GM23338 (cell line): ENCODE results near the gene TAS2R1. TPM values are rescaled to one million over a fixed set of nuclear protein-coding genes. Genes with fewer than 3 reads are reported as not detected.

ENCODE experiments used
- ATAC-seq: fragments of 200-7000 bp; cut with Tn5 transposase; 3 replicates; pipeline ENCODE4 v1.9.1; 2020
- DNase-seq: peaks from one replicate; pipeline ENCODE4 v3.0.0-alpha.2; 2015; ENCODE audit warnings: low spot score
- H2AFZ ChIP-seq: fragments of 200-600 bp; sonication (generic); 2 replicates; pipeline ENCODE4 v1.8.0; 2016; ENCODE audit warnings: antibody characterized with exemption, mild to moderate bottlenecking, moderate library complexity
- H3F3A ChIP-seq: fragments of 200-600 bp; sonication (generic); replicated peaks from 2 replicates; pipeline ENCODE4 v1.8.0; 2017; ENCODE audit warnings: antibody characterized with exemption, mixed run types, low read depth
- H3K27ac ChIP-seq: fragments of 200-600 bp; sonication (generic); 2 replicates; pipeline ENCODE4 v1.6.1; 2016; ENCODE audit warnings: low read depth
- H3K27me3 ChIP-seq: fragments of 200-600 bp; sonication (generic); 2 replicates; pipeline ENCODE4 v1.8.0; 2016; ENCODE audit warnings: mild to moderate bottlenecking, mixed run types, moderate library complexity; ENCODE audit not compliant: insufficient read depth
- H3K36me3 ChIP-seq: fragments of 200-600 bp; sonication (generic); 2 replicates; pipeline ENCODE4 v1.8.0; 2016; ENCODE audit warnings: mild to moderate bottlenecking; ENCODE audit not compliant: insufficient read depth
- H3K4me1 ChIP-seq: fragments of 200-600 bp; sonication (generic); 2 replicates; pipeline ENCODE4 v1.8.0; 2016; ENCODE audit warnings: mild to moderate bottlenecking, moderate library complexity; ENCODE audit not compliant: insufficient read depth
- H3K4me2 ChIP-seq: fragments of 200-600 bp; sonication (generic); 2 replicates; pipeline ENCODE4 v1.7.1; 2017; ENCODE audit warnings: mixed run types
- H3K4me3 ChIP-seq: fragments of 200-600 bp; sonication (generic); 2 replicates; pipeline ENCODE4 v1.6.1; 2016; ENCODE audit warnings: mixed run types
- H3K79me2 ChIP-seq: fragments of 200-600 bp; sonication (generic); replicated peaks from 2 replicates; pipeline ENCODE4 v1.8.0; 2017; ENCODE audit warnings: mild to moderate bottlenecking; ENCODE audit not compliant: insufficient read depth
- H3K9me2 ChIP-seq: fragments of 200-600 bp; sonication (generic); 2 replicates; pipeline ENCODE4 v1.8.0; 2017; ENCODE audit not compliant: insufficient read depth
- H4K20me1 ChIP-seq: fragments of 200-600 bp; sonication (generic); replicated peaks from 2 replicates; pipeline ENCODE4 v1.8.0; 2017; ENCODE audit warnings: mild to moderate bottlenecking; ENCODE audit not compliant: insufficient read depth
- H3K27ac Mint-ChIP-seq: 2 replicates; pipeline ENCODE4 v1.8.0; 2020; ENCODE audit warnings: inconsistent platforms, mild to moderate bottlenecking, moderate library complexity, mixed read lengths
- H3K27me3 Mint-ChIP-seq: 3 replicates; pipeline ENCODE4 v1.8.0; 2022; ENCODE audit warnings: low read depth, mild to moderate bottlenecking, moderate library complexity, mixed read lengths, inconsistent platforms; ENCODE audit not compliant: insufficient read depth, poor library complexity
- H3K36me3 Mint-ChIP-seq: 3 replicates; pipeline ENCODE4 v1.8.0; 2021; ENCODE audit warnings: low read depth, mild to moderate bottlenecking, inconsistent platforms, moderate library complexity, mixed read lengths
- H3K4me1 Mint-ChIP-seq: 3 replicates; pipeline ENCODE4 v1.8.0; 2020; ENCODE audit warnings: mild to moderate bottlenecking, inconsistent platforms, mixed read lengths
- H3K4me3 Mint-ChIP-seq: 3 replicates; pipeline ENCODE4 v1.8.0; 2021; ENCODE audit warnings: moderate library complexity, mild to moderate bottlenecking, inconsistent platforms, mixed read lengths
- H3K9me3 Mint-ChIP-seq: 3 replicates; pipeline ENCODE4 v1.8.0; 2020; ENCODE audit warnings: moderate library complexity, mild to moderate bottlenecking, inconsistent platforms, mixed read lengths
- CREB1 ChIP-seq: fragments of 250-450 bp; sonication (Bioruptor Pico); IDR thresholded peaks from 2 replicates; pipeline ENCODE4 v1.5.0; 2020; ENCODE audit warnings: low read depth, mild to moderate bottlenecking, moderate library complexity
- EZH2phosphoT487 ChIP-seq: fragments of 200-600 bp; sonication (generic); IDR thresholded peaks from one replicate; pipeline ENCODE4 v1.8.1; 2018; ENCODE audit warnings: antibody characterized with exemption; ENCODE audit not compliant: unreplicated experiment
- NANOG ChIP-seq: IDR thresholded peaks from 2 replicates; pipeline ENCODE4 v1.6.1; 2016; ENCODE audit warnings: antibody characterized with exemption, borderline replicate concordance
- POLR2AphosphoS5 ChIP-seq: IDR thresholded peaks from 2 replicates; pipeline ENCODE4 v1.6.1; 2016; ENCODE audit warnings: antibody characterized with exemption, low read depth
- STAT1 ChIP-seq: IDR thresholded peaks from one replicate; pipeline ENCODE4 v1.6.1; 2016; ENCODE audit warnings: antibody characterized with exemption; ENCODE audit not compliant: unreplicated experiment
- ZNF114 ChIP-seq: fragments of 250-450 bp; sonication (Bioruptor Pico); IDR thresholded peaks from 2 replicates; pipeline ENCODE4 v1.5.0; 2020; ENCODE audit warnings: mild to moderate bottlenecking, moderate library complexity
- ZNF331 ChIP-seq: fragments of 250-450 bp; sonication (Bioruptor Pico); IDR thresholded peaks from 2 replicates; pipeline ENCODE4 v1.5.0; 2020; ENCODE audit warnings: low read depth, mild to moderate bottlenecking, moderate library complexity
- ZNF462 ChIP-seq: fragments of 250-450 bp; sonication (Bioruptor Pico); IDR thresholded peaks from 2 replicates; pipeline ENCODE4 v1.5.0; 2020; ENCODE audit warnings: mild to moderate bottlenecking, moderate library complexity
- polyA plus RNA-seq: library from polyadenylated mRNA; unstranded; fragments of >200 nt; fragmentation: Nextera tagmentation; extraction: Ambion mirVana; gene quantifications from 2 replicates; pipeline ENCODE4 v1.2.1, GENCODE V29; 2016
- total RNA-seq: library from RNA; depleted of rRNA; stranded (reverse); fragments of >200 nt; shearing (Covaris generic); gene quantifications from 2 replicates; pipeline ENCODE4 v1.2.3, GENCODE V29; 2014
- TF ChIP-seq, protein P1 (sequence below), 2 experiments: fragments of 200-600 bp in 1 of 2; sonication (generic) in 1 of 2; conservative IDR thresholded peaks; 2 replicates each; pipeline versions ENCODE4 v1.5.1 to v1.6.1; 2016 to 2017; ENCODE audit warnings: antibody characterized with exemption in 2 of 2, low read depth in 2 of 2, mild to moderate bottlenecking in 2 of 2, moderate library complexity in 1 of 2

The TAS2R1 gene
- total and polyA plus RNA-seq, 2 experiments from 2014 or later, result 0.19 TPM; not detected in 1

DNA sequence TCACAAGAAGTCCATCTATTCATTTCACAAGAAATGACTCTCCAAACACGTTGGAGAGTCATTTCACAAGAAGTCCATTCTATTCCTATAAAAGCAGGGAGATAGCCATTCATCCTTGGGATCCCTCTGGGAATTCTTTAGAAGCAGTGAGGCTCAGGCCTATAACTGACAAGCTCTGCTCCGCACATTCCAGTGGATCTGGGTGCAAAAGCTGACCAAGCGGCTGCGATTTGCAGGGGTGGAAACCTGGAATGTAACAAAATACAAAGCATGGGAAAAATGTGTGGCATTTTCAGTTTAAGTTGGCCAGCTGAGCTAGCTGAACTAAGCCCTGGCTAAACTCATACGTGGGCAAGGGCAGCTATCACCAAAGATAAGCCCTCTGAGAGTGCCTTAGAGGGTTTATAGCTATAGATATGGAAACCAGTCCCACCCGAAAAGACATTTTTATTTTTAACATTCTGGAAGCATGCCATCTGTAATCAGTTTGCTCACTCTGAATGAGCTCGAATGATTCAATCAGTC lies 8.7 kb downstream of the TAS2R1 start:
- Histone ChIP-seq H3K4me2 (no peak overlapping the region), H3K27me3 (no peaks in the 10 kb centered on the region), H3K4me3 (no peak overlapping the region), H3F3A (no peaks in the 10 kb centered on the region), H3K36me3 (no peaks in the 10 kb centered on the region), H3K4me1 (no peaks in the 10 kb centered on the region; the same call in 1 of the 2 replicates), H2AFZ (peak overlapping the region; percentile 20; the same call in 1 of the 2 replicates), H3K79me2 (no peaks in the 10 kb centered on the region), H3K27ac (no peak overlapping the region), H3K9me2 (no peaks in the 10 kb centered on the region), H4K20me1 (no peaks in the 10 kb centered on the region)
- Mint-ChIP-seq H3K27ac (no peak overlapping the region), H3K27me3 (peaks cover 4% of the 10 kb centered on the region), H3K4me1 (peaks cover 5% of the 10 kb centered on the region), H3K4me3 (no peak overlapping the region), H3K36me3 (no peaks in the 10 kb centered on the region), H3K9me3 (no peaks in the 10 kb centered on the region)
- no peak for ATAC-seq
- TF ChIP-seq STAT1, result no peak
- TF ChIP-seq POLR2AphosphoS5, result no peak
- peak; percentile 18 for DNase-seq

GRCh38 chr5:9619331-9620092 lies 10.6 kb downstream of the TAS2R1 start:
- Mint-ChIP-seq H3K27me3 (peaks cover 4% of the 10 kb centered on the region), H3K36me3 (0 out of 3 replicates have a peak, but pooled peaks cover 2% of the 10 kb centered on the region), H3K9me3 (no peaks in the 10 kb centered on the region), H3K4me3 (no peak overlapping the region), H3K27ac (no peak overlapping the region), H3K4me1 (peaks cover 5% of the 10 kb centered on the region)
- H3K36me3 ChIP-seq, result no peaks in the 10 kb centered on the region
- no peak overlapping the region for H2AFZ ChIP-seq
- no peak for DNase-seq
- H4K20me1 ChIP-seq, result no peaks in the 10 kb centered on the region
- H3F3A ChIP-seq, result no peaks in the 10 kb centered on the region
- H3K27ac ChIP-seq, result no peak overlapping the region
- H3K4me3 ChIP-seq, result no peak overlapping the region
- H3K4me1 ChIP-seq, result no peaks in the 10 kb centered on the region; the same call in 1 of the 2 replicates
- H3K27me3 ChIP-seq, result no peaks in the 10 kb centered on the region
- H3K9me2 ChIP-seq, result no peaks in the 10 kb centered on the region
- H3K79me2 ChIP-seq, result no peaks in the 10 kb centered on the region
- H3K4me2 ChIP-seq, result no peak overlapping the region
- no peak for ATAC-seq
- TF ChIP-seq ZNF331 (CRISPR knock-in tag), result no peak
- TF ChIP-seq ZNF462 (CRISPR knock-in tag), result no peak
- TF ChIP-seq, protein P1, sequence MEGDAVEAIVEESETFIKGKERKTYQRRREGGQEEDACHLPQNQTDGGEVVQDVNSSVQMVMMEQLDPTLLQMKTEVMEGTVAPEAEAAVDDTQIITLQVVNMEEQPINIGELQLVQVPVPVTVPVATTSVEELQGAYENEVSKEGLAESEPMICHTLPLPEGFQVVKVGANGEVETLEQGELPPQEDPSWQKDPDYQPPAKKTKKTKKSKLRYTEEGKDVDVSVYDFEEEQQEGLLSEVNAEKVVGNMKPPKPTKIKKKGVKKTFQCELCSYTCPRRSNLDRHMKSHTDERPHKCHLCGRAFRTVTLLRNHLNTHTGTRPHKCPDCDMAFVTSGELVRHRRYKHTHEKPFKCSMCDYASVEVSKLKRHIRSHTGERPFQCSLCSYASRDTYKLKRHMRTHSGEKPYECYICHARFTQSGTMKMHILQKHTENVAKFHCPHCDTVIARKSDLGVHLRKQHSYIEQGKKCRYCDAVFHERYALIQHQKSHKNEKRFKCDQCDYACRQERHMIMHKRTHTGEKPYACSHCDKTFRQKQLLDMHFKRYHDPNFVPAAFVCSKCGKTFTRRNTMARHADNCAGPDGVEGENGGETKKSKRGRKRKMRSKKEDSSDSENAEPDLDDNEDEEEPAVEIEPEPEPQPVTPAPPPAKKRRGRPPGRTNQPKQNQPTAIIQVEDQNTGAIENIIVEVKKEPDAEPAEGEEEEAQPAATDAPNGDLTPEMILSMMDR (conservative IDR thresholded peaks at IDR 0.05; ENCODE audit: low read depth in 2 of 2), result no peak
- TF ChIP-seq EZH2phosphoT487, result no peak
- no peak for TF ChIP-seq NANOG
- TF ChIP-seq ZNF114 (CRISPR knock-in tag), result no peak
- no peak for TF ChIP-seq CREB1 (CRISPR knock-in tag)
